DND-41 (cell line): ENCODE measurements around the gene CDK15.

Experiments used
- ATAC-seq: fragments of 200-7000 bp; cut with Tn5 transposase; 3 replicates; pipeline ENCODE4 v1.9.1; 2021; ENCODE audit warnings: low read depth; ENCODE audit not compliant: insufficient read depth
- DNase-seq: peaks from one replicate; pipeline ENCODE4 v3.0.0-alpha.2; 2020
- H2AFZ ChIP-seq: 2 replicates; pipeline ENCODE4 v1.6.0; 2012; ENCODE audit warnings: low read depth, low read length
- H3K27ac ChIP-seq: 2 replicates; pipeline ENCODE4 v1.5.1; 2012; ENCODE audit warnings: low read length, inconsistent platforms
- H3K27me3 ChIP-seq: fragments of 200-600 bp; sonication (generic); 2 replicates; pipeline ENCODE4 v1.6.0; 2012; ENCODE audit warnings: low read length, mild to moderate bottlenecking, inconsistent platforms; ENCODE audit not compliant: insufficient read depth, poor library complexity
- H3K36me3 ChIP-seq: 2 replicates; pipeline ENCODE4 v1.5.1; 2012; ENCODE audit warnings: low read length, inconsistent platforms; ENCODE audit not compliant: insufficient read depth
- H3K4me1 ChIP-seq: 2 replicates; pipeline ENCODE4 v1.5.1; 2012; ENCODE audit warnings: mild to moderate bottlenecking, low read length; ENCODE audit not compliant: insufficient read depth
- H3K4me2 ChIP-seq: 2 replicates; pipeline ENCODE4 v1.6.0; 2012; ENCODE audit warnings: mild to moderate bottlenecking, moderate library complexity, low read length, inconsistent platforms; ENCODE audit not compliant: insufficient read depth
- H3K4me3 ChIP-seq, 2 experiments: fragments of 200-600 bp in 1 of 2; shearing (Covaris generic) in 1 of 2; 2 replicates each; pipeline ENCODE4 v1.5.1; 2012 to 2016; ENCODE audit warnings: inconsistent platforms in 2 of 2, low read length in 2 of 2, mild to moderate bottlenecking in 2 of 2, low read depth in 1 of 2, moderate library complexity in 1 of 2
- H3K79me2 ChIP-seq: 2 replicates; pipeline ENCODE4 v1.6.0; 2012; ENCODE audit warnings: low read length, inconsistent platforms; ENCODE audit not compliant: insufficient read depth
- H3K9ac ChIP-seq: 2 replicates; pipeline ENCODE4 v1.6.0; 2012; ENCODE audit warnings: low read depth, mild to moderate bottlenecking, inconsistent platforms, low read length, moderate library complexity
- H3K9me3 ChIP-seq: 2 replicates; pipeline ENCODE4 v1.5.1; 2012; ENCODE audit warnings: low read length, moderate library complexity, mild to moderate bottlenecking, inconsistent platforms; ENCODE audit not compliant: insufficient read depth, severe bottlenecking
- H4K20me1 ChIP-seq: 2 replicates; pipeline ENCODE4 v1.6.0; 2012; ENCODE audit warnings: low read length; ENCODE audit not compliant: insufficient read depth
- CTCF ChIP-seq: IDR thresholded peaks from 2 replicates; pipeline ENCODE4 v1.5.1; 2012; ENCODE audit warnings: borderline replicate concordance, low read length, moderate library complexity, mild to moderate bottlenecking; ENCODE audit not compliant: poor library complexity, severe bottlenecking; ENCODE audit errors: extremely low read depth
- EZH2 ChIP-seq: IDR thresholded peaks from 3 replicates; pipeline ENCODE4 v1.6.1; 2012; ENCODE audit warnings: borderline replicate concordance, low read depth, mild to moderate bottlenecking, moderate library complexity, low read length, inconsistent platforms; ENCODE audit not compliant: severe bottlenecking

CDK15 gene

GRCh38 chr2:201852462-201852861 lies 46.1 kb downstream of the CDK15 start:
- H3K4me3 ChIP-seq = no peak overlapping the region
- H3K4me2 ChIP-seq = no peak overlapping the region
- no peaks in the 10 kb centered on the region for H3K4me1 ChIP-seq
- DNase-seq (no peak), ATAC-seq (no peak)
- no peak overlapping the region for H3K27ac ChIP-seq
- H3K9ac ChIP-seq = no peak overlapping the region
- no peak for TF ChIP-seq CTCF
- TF ChIP-seq EZH2 = no peak
- H3K36me3 ChIP-seq = no peaks in the 10 kb centered on the region
- no peaks in the 10 kb centered on the region for H3K79me2 ChIP-seq
- H4K20me1 ChIP-seq = no peaks in the 10 kb centered on the region
- H3K27me3 ChIP-seq = peaks cover 24% of the 10 kb centered on the region
- H2AFZ ChIP-seq = no peak overlapping the region
- H3K9me3 ChIP-seq = no peaks in the 10 kb centered on the region

- no peaks in the 10 kb centered on the region for H3K36me3 ChIP-seq
- no peaks in the 10 kb centered on the region for H3K79me2 ChIP-seq
- H3K4me2 ChIP-seq = no peak overlapping the region
- H3K9ac ChIP-seq = no peak overlapping the region
- no peaks in the 10 kb centered on the region for H4K20me1 ChIP-seq
- DNase-seq (no peak), ATAC-seq (no peak)
- peaks cover 29% of the 10 kb centered on the region for H3K27me3 ChIP-seq
- no peak overlapping the region for H2AFZ ChIP-seq
- TF ChIP-seq EZH2 = no peak
- TF ChIP-seq CTCF = no peak
- H3K27ac ChIP-seq = no peak overlapping the region
- no peak overlapping the region for H3K4me3 ChIP-seq
- H3K9me3 ChIP-seq = no peaks in the 10 kb centered on the region
- H3K4me1 ChIP-seq = no peaks in the 10 kb centered on the region
Observed at GRCh38 chr2:201852878-201853415, 46.6 kb downstream of the CDK15 start.

- H3K27ac ChIP-seq = no peak overlapping the region
- no peak overlapping the region for H2AFZ ChIP-seq
- H3K79me2 ChIP-seq = no peaks in the 10 kb centered on the region
- no peaks in the 10 kb centered on the region for H3K4me1 ChIP-seq
- no peak overlapping the region for H3K4me2 ChIP-seq
- DNase-seq (no peak), ATAC-seq (no peak)
- H4K20me1 ChIP-seq = no peaks in the 10 kb centered on the region
- peaks cover 42% of the 10 kb centered on the region for H3K27me3 ChIP-seq
- no peak overlapping the region for H3K4me3 ChIP-seq
- H3K9me3 ChIP-seq = no peaks in the 10 kb centered on the region
- no peak for TF ChIP-seq EZH2
- TF ChIP-seq CTCF = no peak
- H3K9ac ChIP-seq = no peak overlapping the region
- no peaks in the 10 kb centered on the region for H3K36me3 ChIP-seq
Observed at GRCh38 chr2:201854221-201854801, 48.0 kb downstream of the CDK15 start.

GRCh38 chr2:201854841-201855240 lies 48.5 kb downstream of the CDK15 start:
- H4K20me1 ChIP-seq = no peaks in the 10 kb centered on the region
- ATAC-seq = no peak
- H3K79me2 ChIP-seq = no peaks in the 10 kb centered on the region
- no peaks in the 10 kb centered on the region for H3K36me3 ChIP-seq
- no peak overlapping the region for H3K4me2 ChIP-seq
- no peak overlapping the region for H3K4me3 ChIP-seq
- H3K27ac ChIP-seq = no peak overlapping the region
- H3K4me1 ChIP-seq = no peaks in the 10 kb centered on the region
- H3K9me3 ChIP-seq = no peaks in the 10 kb centered on the region
- no peak overlapping the region for H3K9ac ChIP-seq
- no peak for TF ChIP-seq CTCF
- TF ChIP-seq EZH2 = no peak
- no peak overlapping the region for H2AFZ ChIP-seq
- no peak for DNase-seq
- peaks cover 45% of the 10 kb centered on the region for H3K27me3 ChIP-seq
